Prostate gland (tissue), 2 donors: Measurements from ENCODE around the gene FRMD4B. TPM values are rescaled to one million over a fixed set of nuclear protein-coding genes. Genes with fewer than 3 reads are reported as not detected.
A peak's percentile ranks its signal among the peaks of the same experiment; 100 is the strongest.
"Not testable (repeated sequence)": the region's sequence is repeated elsewhere in the genome, so short reads cannot be mapped to it uniquely, and the experiment has no call there.

Experiments used
- DNase-seq: peaks from one replicate; pipeline ENCODE4 v3.0.0-alpha.2; 2019; ENCODE audit warnings: low spot score
- H3K27ac ChIP-seq, 2 donors: fragments of 200-600 bp; sonication (generic); 2 replicates each; pipeline ENCODE4 v1.5.1; 2017 to 2019
- H3K27me3 ChIP-seq: fragments of 200-600 bp; sonication (generic); replicated peaks from 2 replicates; pipeline ENCODE4 v1.5.1; 2019; ENCODE audit not compliant: insufficient read depth
- H3K36me3 ChIP-seq, 2 donors: fragments of 200-600 bp; sonication (generic); 1 replicate in 1 of 2; 2 replicates in 1 of 2; pipeline versions ENCODE4 v1.5.1 to v1.8.1; 2017 to 2019
- H3K4me1 ChIP-seq: fragments of 200-600 bp; sonication (generic); replicated peaks from 2 replicates; pipeline ENCODE4 v1.5.1; 2019
- H3K4me3 ChIP-seq, 2 donors: fragments of 200-600 bp; sonication (generic); 2 replicates each; pipeline ENCODE4 v1.5.1; 2017 to 2019
- H3K9me3 ChIP-seq: fragments of 200-600 bp; sonication (generic); 2 replicates; pipeline ENCODE4 v1.5.1; 2017
- POLR2A ChIP-seq: fragments of 450-650 bp; IDR thresholded peaks from one replicate; pipeline ENCODE4 v1.6.1; 2016; ENCODE audit warnings: antibody characterized with exemption, mild to moderate bottlenecking
- POLR2AphosphoS5 ChIP-seq: sonication (generic); formaldehyde crosslinking; IDR thresholded peaks from one replicate; pipeline ENCODE4 v1.6.1; 2017; ENCODE audit warnings: antibody characterized with exemption
- WGBS: methylation state at CpG from one replicate; pipeline ENCODE4 v1.1.5; 2018; 5-methylcytosine and 5-hydroxymethylcytosine counted together
- intact Hi-C: fragments of 100-400 bp; cut with DNase I; formaldehyde crosslinking; loops from one replicate; pipeline ENCODE4 v1.14.2; 2022
- total RNA-seq, 2 donors: library from RNA; depleted of rRNA; stranded (reverse); fragments of >200 nt; gene quantifications; one replicate each; pipeline ENCODE4 v1.1.0, GENCODE V29; 2016
- TF ChIP-seq, protein P1 (sequence below), 4 experiments: fragments of 200-600 bp in 2 of 4; fragments of 450-650 bp in 2 of 4; sonication (generic) in 2 of 4; IDR thresholded peaks; 1 replicate in 3 of 4; 2 replicates in 1 of 4; pipeline ENCODE4 v1.5.1; 2016 to 2019; ENCODE audit warnings: antibody characterized with exemption in 4 of 4, mild to moderate bottlenecking in 2 of 4, moderate library complexity in 2 of 4

The FRMD4B gene
- total RNA-seq, 2 donors from 2014 or later = 31.0 to 41.4 TPM

DNA sequence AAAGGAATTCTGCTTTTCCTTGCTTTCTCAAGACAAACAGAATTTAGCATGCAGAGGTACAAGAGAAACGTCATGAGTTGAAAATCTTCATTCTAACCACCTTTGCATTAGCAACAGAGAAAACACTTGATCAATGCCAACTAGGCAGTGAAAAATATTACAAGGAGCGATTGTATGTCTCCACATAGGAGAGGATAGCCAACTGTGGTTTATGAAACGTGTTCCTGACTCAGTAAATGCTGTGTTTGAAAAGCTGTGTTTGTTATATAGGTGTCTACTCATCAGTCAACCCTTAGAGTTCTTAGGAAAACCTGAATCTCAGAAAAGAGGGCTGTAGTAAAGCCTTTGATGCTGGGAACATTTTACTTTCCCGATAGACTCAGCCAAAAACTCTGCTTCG, 102.4 kb downstream of the FRMD4B start:
- Histone ChIP-seq H3K4me1 (peaks cover 12% of the 10 kb centered on the region), H3K9me3 (no peaks in the 10 kb centered on the region), H3K36me3 (no peaks in the 10 kb centered on the region), H3K27ac (peak overlapping the region; percentile 71 to 73), H3K4me3 (no peak overlapping the region), H3K27me3 (no peaks in the 10 kb centered on the region)
- intact Hi-C loops = no loop called here
- 44% methylated on average over 5 of the region's 5 CpGs for WGBS
- TF ChIP-seq POLR2A = no peak
- TF ChIP-seq, protein P1, sequence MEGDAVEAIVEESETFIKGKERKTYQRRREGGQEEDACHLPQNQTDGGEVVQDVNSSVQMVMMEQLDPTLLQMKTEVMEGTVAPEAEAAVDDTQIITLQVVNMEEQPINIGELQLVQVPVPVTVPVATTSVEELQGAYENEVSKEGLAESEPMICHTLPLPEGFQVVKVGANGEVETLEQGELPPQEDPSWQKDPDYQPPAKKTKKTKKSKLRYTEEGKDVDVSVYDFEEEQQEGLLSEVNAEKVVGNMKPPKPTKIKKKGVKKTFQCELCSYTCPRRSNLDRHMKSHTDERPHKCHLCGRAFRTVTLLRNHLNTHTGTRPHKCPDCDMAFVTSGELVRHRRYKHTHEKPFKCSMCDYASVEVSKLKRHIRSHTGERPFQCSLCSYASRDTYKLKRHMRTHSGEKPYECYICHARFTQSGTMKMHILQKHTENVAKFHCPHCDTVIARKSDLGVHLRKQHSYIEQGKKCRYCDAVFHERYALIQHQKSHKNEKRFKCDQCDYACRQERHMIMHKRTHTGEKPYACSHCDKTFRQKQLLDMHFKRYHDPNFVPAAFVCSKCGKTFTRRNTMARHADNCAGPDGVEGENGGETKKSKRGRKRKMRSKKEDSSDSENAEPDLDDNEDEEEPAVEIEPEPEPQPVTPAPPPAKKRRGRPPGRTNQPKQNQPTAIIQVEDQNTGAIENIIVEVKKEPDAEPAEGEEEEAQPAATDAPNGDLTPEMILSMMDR (IDR thresholded peaks at IDR 0.05) = no peak
- TF ChIP-seq POLR2AphosphoS5 = peak; percentile 31
- no peak for DNase-seq

DNA sequence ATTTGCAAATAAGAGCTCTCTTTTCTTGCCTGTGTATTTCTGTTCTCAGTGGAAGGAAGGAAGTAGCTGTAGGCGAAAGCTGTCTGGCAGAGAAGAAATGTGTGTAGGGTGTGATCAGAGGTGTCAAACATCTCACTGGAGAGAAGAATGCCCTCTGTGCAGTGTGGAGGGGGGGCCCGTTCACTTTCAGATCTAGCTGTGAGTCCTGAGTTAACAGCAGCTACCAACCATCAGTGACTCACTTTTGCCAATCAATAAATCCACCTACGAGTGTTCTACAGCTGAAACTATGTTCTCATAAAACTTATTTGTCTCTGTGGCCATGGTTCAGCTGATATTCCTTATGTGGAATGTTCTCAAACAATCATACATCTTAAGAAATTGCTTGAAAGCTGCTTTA, 103.7 kb downstream of the FRMD4B start:
- 31% methylated on average over 3 of the region's 3 CpGs for WGBS
- peaks cover 12% of the 10 kb centered on the region for H3K4me1 ChIP-seq
- peak overlapping the region; percentile 71 to 73 for H3K27ac ChIP-seq
- DNase-seq = peak; percentile 64
- no peaks in the 10 kb centered on the region for H3K27me3 ChIP-seq
- H3K4me3 ChIP-seq = no peak overlapping the region
- intact Hi-C loops = no loop called here
- TF ChIP-seq, protein P1 (IDR thresholded peaks at IDR 0.05) = no peak
- TF ChIP-seq POLR2A = no peak
- peak; percentile 87 for TF ChIP-seq POLR2AphosphoS5
- H3K36me3 ChIP-seq = no peaks in the 10 kb centered on the region
- H3K9me3 ChIP-seq = no peaks in the 10 kb centered on the region

DNA sequence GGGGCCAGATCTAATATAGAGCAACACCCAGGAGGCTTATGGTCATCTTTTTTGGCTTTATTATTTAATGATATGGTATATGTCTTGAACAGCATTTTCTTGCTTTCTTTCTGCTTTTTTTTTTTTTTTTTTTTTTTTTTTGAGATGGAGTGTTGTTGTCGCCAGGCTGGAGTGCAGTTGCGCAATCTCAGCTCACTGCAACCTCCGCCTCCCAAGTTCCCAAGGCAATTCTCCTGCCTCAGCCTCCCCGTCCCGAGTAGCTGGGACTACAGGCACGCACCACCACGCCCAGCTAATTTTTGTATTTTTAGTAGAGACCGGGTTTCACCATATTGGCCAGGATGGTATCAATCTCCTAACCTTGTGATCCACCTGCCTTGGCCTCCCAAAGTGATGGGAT, 108.5 kb downstream of the FRMD4B start:
- H3K4me3 ChIP-seq = not testable (repeated sequence)
- 97% methylated on average over 8 of the region's 8 CpGs for WGBS

DNA sequence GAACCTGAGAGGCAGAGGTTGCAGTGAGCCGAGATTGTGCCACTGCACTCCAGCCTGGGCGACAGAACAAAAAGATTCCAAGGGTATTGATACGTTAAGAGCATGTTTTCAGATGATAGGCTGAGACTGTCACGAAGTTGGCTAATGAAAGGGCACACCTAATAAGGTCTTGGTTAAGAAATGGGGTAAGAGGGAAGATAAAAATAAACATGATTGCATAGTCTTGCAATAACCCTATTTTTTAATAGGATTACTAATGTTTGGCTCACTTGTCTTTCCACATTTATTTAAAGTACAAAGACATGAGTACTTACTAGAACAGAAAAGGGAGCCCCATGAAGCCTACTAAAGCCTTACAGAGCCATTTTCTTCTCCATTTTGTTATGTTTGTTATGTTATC, 109.0 kb downstream of the FRMD4B start:
- intact Hi-C loops = no loop called here
- peaks cover 6% of the 10 kb centered on the region for H3K4me1 ChIP-seq
- TF ChIP-seq POLR2A (no peak), POLR2AphosphoS5 (no peak)
- TF ChIP-seq, protein P1 (IDR thresholded peaks at IDR 0.05) = no peak
- no peak for DNase-seq
- no peak overlapping the region for H3K4me3 ChIP-seq
- no peak overlapping the region for H3K27ac ChIP-seq
- no peaks in the 10 kb centered on the region for H3K9me3 ChIP-seq
- no peaks in the 10 kb centered on the region for H3K36me3 ChIP-seq
- no peaks in the 10 kb centered on the region for H3K27me3 ChIP-seq
- 90% methylated on average over 4 of the region's 4 CpGs for WGBS

More for the DNA sequence above, 108.5 kb downstream of the FRMD4B start:
- H3K27me3 ChIP-seq, H3K4me1 ChIP-seq, H3K9me3 ChIP-seq, intact Hi-C loops, H3K27ac ChIP-seq, DNase-seq, H3K36me3 ChIP-seq: not testable (repeated sequence)

DNA sequence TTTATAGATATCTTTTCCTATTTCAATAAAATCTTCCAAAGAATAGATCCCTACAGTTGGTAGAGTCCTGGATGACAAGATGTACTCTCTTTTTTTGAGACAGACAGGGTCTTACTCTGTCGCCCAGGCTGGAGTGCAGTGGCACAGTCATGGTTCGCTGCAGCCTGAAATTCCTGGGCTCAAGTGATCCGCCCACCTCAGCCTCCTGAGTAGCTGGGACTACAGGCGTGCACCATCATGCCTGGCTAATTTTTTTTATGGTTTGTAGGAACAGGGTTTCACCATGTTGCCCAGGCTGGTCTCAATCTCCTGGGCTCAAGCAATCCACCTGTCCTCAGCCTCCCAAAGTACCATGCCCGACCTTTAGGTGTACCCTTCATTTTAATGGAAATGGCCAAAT, 109.7 kb downstream of the FRMD4B start:
- not testable (repeated sequence) for H3K36me3 ChIP-seq, DNase-seq, H3K4me1 ChIP-seq

DNA sequence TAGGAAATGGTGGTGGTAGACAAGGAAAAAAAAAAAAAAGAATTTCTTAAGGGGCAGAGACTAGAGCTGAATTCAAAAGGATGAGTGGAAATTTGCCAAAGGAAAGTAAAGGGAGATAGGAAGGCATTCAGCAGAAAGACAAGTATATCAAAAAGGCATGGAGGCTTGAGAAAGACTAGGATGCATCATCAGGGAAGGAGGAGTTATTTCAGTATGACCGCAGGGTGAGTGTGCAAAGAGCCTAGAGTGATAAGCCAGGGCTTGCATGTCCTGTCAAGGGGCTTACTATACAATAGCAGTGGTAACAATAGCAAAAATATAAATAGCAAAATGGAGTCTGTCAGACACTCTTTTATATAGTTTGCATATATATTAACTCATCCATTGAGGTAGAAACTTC, 112.0 kb downstream of the FRMD4B start:
- TF ChIP-seq, protein P1 (IDR thresholded peaks at IDR 0.05) = no peak
- TF ChIP-seq POLR2A = no peak
- TF ChIP-seq POLR2AphosphoS5 = no peak
- Histone ChIP-seq H3K36me3 (no peaks in the 10 kb centered on the region), H3K27me3 (no peaks in the 10 kb centered on the region), H3K27ac (no peak overlapping the region), H3K9me3 (no peaks in the 10 kb centered on the region), H3K4me3 (no peak overlapping the region), H3K4me1 (peaks cover 2% of the 10 kb centered on the region)
- DNase-seq = no peak
- WGBS = 92% methylated on average over 1 of the region's 1 CpG
- intact Hi-C loops = no loop called here

More for the DNA sequence above, 109.7 kb downstream of the FRMD4B start:
- H3K9me3 ChIP-seq, intact Hi-C loops, H3K27ac ChIP-seq, H3K27me3 ChIP-seq, H3K4me3 ChIP-seq: not testable (repeated sequence)
- WGBS = 98% methylated on average over 5 of the region's 5 CpGs
